T1000 (cell line): ENCODE data around the gene CSNK1G1.
"Not testable (repeated sequence)": the region's sequence is repeated elsewhere in the genome, so short reads cannot be mapped to it uniquely, and the experiment has no call there.

Experiments used
- DNase-seq: peaks from one replicate; lab custom pipeline; 2025; ENCODE audit warnings: mixed read lengths; lab: John Stamatoyannopoulos, UW

Gene CSNK1G1

DNA sequence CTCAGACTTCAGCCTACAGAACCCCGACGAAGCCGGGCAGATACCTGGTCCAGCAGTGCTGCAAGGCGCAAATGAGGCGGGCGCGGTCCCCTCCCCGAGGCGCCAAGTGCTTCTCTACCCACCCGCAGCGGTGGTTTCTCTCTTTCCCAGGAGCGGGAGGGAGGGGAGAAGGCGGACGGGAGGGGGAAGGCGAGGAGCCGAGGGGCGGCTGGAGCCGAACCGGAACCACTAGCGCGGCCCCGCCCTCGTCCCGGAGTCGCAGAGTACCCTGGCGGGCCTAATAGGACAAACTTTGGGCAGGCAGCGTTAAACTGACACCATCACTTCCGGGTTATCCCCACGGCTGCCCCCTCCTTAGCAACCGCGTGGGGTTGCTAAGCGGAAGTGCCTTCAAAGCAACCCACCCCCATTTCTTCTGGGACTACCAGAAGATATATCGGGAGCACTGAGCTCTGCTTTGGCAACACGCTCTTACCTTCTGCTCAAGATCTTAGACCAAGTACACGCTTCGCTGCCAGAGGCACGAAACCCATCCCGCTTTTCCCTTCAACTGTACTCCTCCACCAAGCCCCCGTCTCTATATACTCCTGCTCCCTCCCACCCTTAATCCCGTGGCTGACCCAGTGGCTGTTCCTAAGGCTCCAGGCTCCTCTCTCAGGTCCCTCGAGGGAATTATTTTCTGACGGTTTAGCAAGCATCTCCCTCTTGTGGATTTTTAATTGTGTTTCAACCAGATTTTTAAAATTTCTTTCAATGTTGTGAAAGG lies at the start of gene CSNK1G1:
CSNK1G1 (minus strand) TSS at position 230 of the 766 bp plus-strand sequence. CDS start 55,674 bp downstream, outside the sequence.
- peak; percentile 90 for DNase-seq

DNA sequence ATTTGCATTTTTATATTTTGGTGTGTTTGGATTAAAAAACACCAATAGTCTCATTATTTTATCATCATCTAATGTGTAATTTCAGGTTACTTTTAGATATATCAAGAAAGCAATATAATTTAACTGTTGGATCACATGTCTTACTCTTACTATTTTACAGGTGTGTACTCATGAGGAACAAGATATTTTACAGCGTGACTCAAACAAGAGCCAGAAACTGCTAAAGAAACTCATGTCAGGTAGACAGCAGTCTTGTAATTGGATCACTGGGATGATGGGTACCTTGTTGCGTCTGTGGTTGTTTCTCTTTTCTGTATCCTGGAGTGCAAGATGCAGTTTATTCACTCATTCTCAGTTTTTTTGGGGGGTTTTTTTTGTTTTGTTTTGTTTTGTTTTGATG lies 44.6 kb upstream of the CSNK1G1 start:
- no peak for DNase-seq

DNA sequence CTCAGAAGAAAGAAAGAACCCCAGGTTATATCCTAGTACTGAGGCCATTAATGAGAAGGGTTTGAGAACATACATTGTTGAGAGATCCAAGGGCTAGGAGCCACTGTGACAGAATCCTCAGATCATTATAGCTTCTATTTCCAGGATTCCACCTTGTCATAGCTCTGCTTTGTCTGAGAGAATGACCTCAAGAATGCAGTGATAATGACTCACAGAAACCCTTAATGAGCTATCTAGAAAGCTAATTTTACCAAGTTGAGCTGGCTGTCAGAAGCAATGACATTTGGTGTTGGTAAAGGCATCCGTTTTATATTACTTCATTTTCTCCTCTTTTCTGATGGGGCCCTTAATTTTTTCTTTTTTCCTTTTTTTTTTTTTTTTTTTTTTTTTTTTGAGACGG lies 42.6 kb upstream of the CSNK1G1 start:
- no peak for DNase-seq

GRCh38 chr15:64396789-64397188 lies 40.8 kb upstream of the CSNK1G1 start:
- no peak for DNase-seq

- not testable (repeated sequence) for DNase-seq
Measured at GRCh38 chr15:64392471-64392870, 36.5 kb upstream of the CSNK1G1 start.

- DNase-seq = no peak
Measured at GRCh38 chr15:64389036-64389435, 33.1 kb upstream of the CSNK1G1 start.

GRCh38 chr15:64387562-64388168 lies 31.7 kb upstream of the CSNK1G1 start, which contains the start of gene TRIP4:
TRIP4 (plus strand) TSS chr15:64387836; CDS start chr15:64387864, 28 bp downstream.
- DNase-seq = peak; percentile 92

GRCh38 chr15:64386291-64386690 lies 30.3 kb upstream of the CSNK1G1 start:
- DNase-seq = no peak

DNA sequence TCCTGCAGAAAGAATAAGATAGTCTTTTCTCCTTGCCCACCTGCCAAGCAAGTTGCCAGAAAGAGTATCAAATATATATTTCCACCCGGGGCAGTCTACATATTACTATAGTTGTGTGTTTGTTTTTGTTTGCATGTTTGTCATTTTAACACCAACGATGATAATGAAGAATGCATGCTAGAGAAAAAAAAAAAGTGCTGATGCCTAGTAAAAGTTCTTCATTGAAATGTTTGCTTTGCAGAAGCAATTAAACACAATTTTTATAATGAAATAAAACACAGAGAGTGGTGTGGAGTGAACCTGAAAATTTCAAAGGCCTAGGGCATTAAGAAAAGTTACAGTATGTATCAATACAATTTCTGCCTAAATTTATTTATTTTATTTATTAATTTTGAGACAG lies 27.8 kb upstream of the CSNK1G1 start:
- no peak for DNase-seq

GRCh38 chr15:64381000-64381751 lies 25.2 kb upstream of the CSNK1G1 start, which contains the start of gene PCLAF:
PCLAF (minus strand) TSS chr15:64381441; CDS start chr15:64381371, 70 bp downstream.
- DNase-seq = peak; percentile 79

- not testable (repeated sequence) for DNase-seq
Measured at GRCh38 chr15:64380130-64380870, 24.3 kb upstream of the CSNK1G1 start.

DNA sequence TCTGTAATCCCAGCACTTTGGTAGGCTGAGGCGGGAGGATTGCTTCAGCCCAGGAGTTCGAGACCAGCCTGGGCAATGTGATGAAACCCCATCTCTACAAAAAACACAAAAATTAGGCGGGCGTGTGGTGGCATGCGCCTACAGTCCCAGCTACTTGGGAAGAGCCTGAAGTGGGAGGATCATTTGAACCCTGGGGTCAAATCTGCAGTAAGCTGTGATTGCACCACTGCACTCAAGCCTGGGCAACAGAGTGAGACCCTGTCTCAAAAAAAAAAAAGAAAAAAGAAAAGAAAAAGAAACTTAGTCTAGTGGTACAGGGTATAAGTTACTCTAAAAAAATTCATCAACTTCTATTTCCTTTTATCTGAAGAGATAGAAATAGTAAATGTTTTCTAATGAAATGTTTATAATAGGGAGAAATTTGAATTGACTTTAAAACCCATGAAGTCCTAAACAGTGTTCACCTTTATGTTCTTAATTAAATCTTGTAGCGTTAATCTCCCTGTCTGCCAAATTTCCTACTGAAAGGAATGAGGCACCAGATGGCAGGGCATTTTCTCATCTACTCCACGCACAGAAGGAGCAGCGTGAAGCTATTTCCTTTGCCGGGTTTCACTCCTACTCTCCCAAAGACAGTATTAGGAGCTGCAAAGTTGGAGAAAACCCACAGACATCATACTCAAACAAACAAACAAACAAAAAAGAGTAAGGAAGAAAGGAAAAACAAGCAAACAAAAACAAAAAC lies 23.4 kb upstream of the CSNK1G1 start:
- DNase-seq = no peak

GRCh38 chr15:64373360-64373759 lies 17.4 kb upstream of the CSNK1G1 start:
- DNase-seq = no peak

DNA sequence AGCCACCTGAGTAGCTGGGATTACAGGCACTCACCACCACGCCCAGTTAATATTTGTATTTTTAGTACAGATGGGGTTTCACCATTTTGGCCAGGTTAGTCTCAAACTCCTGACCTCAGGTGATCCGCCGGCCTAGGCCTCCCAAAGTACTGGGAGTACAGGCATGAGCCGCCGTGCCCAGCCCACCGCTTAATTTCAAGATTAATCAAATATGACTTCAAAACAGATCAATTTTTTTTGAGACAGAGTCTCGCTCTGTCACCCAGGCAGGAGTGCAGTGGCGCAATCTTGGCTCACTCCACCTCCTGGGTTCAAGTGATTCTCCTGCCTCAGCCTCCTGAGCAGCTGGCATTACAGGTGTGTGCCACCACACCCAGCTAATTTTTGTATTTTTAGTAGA lies 15.4 kb upstream of the CSNK1G1 start:
- DNase-seq = not testable (repeated sequence)

DNA sequence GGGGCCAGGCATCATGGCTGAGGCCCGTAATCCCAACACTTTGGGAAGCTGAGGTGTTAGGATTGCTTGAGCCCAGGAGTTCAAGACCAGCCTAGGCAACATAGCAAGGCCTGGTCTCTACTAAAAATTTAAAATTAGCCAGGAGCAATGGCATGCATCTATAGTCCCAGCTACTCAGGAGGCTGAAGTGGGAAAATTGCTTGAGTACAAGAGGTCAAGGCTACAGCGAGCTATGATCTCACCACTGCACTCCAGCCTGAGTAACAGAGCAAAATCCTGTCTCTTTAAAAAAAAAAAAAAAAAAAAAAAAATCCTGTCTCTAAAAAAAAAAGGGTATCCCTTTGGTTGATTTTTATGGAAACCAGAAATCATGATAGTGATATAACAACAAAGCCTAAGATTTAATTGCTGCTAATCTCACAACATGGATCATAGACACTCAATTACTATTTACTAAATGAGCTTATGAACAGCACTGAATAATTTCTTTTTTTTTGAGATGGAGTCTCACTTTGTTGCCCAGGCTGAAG lies 13.2 kb upstream of the CSNK1G1 start:
- no peak for DNase-seq

- no peak for DNase-seq
Measured at GRCh38 chr15:64361259-64361658, 5.3 kb upstream of the CSNK1G1 start.

GRCh38 chr15:64356710-64357040 lies 702 bp upstream of the CSNK1G1 start:
- no peak for DNase-seq

DNA sequence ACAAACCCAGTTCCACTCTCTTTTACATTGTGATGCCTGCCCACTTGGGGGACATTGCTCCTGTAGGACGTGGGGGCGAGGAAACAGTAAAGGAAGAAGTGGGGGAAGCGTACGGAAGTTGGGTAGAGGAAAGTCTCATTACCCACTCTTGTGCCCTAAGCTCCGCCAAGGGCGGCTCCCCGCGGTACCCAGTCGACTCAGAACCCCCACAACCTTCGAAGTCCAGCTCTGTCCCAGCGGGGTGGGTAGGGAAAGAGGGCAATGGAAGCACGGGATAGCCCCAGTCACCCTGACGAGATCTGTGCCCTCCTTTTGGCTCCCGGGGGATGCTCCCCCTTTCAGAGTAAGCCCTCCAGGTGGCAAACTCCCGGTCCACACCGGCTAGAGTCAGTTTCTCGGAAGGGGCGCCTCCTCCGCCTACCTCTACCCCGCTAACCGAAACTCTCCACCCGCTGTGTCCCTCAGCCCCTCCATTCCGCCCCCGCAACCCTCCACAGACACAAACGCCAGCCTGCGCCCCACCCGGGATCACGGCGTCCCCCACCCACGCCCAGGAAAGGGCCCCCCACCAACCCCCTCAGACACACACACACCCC lies 527 bp downstream of the CSNK1G1 start:
- DNase-seq = no peak

GRCh38 chr15:64354688-64355344 lies 1.2 kb downstream of the CSNK1G1 start:
- DNase-seq = no peak

DNA sequence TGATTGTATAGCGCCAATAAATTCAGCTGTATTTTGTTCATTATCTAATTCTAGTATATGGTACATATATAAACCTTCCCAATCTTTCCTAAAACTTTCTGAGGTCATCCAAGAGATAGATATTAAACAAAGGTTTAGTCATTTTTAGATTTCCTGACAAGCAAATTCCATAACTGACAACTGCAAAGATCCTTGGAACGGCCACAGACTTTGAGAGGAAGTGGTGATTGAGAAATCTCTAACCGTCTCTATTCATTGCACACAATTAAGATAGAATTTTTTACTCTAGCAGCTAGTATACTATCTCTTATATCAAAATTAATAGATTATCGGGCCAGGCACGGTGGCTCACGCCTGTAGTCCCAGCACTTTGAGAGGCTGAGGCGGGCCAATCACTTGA lies 4.7 kb downstream of the CSNK1G1 start:
- DNase-seq = no peak
